ENCODE measurements around the gene EFNA5.

EFNA5 gene

GRCh38 chr5:107331882-107332281 lies 338.9 kb downstream of the EFNA5 start:
- H3K27ac ChIP-seq: no peak overlapping the region
- TF ChIP-seq CTCF (conservative IDR thresholded peaks at IDR 0.05; ENCODE audit: low read depth, low read length): no peak
- H3K4me3 ChIP-seq (IDR thresholded peaks at IDR 0.05; ENCODE audit: insufficient read depth, low read depth, low read length): no peak overlapping the region
- no peaks in the 10 kb centered on the region for H3K4me1 ChIP-seq (ENCODE audit: low read depth, poor library complexity, severe bottlenecking)
- no peak overlapping the region for H3K9ac ChIP-seq
- H3K27me3 ChIP-seq (ENCODE audit: insufficient read depth, low read depth): no peaks in the 10 kb centered on the region
- H4K20me1 ChIP-seq (ENCODE audit: insufficient read depth): no peaks in the 10 kb centered on the region
- no peak overlapping the region for H3K4me2 ChIP-seq
- no peaks in the 10 kb centered on the region for H3K36me3 ChIP-seq (ENCODE audit: insufficient read depth)
- H3K79me2 ChIP-seq (ENCODE audit: insufficient read depth, low read depth): no peaks in the 10 kb centered on the region
- H2AFZ ChIP-seq (ENCODE audit: low read depth): no peak overlapping the region

- Histone ChIP-seq H3K27me3 (ENCODE audit: insufficient read depth, low read depth) (no peaks in the 10 kb centered on the region), H3K9ac (no peak overlapping the region), H2AFZ (ENCODE audit: low read depth) (no peak overlapping the region), H3K4me1 (ENCODE audit: low read depth, poor library complexity, severe bottlenecking) (no peaks in the 10 kb centered on the region), H3K36me3 (ENCODE audit: insufficient read depth) (no peaks in the 10 kb centered on the region), H3K79me2 (ENCODE audit: insufficient read depth, low read depth) (no peaks in the 10 kb centered on the region), H3K4me2 (no peak overlapping the region), H4K20me1 (ENCODE audit: insufficient read depth) (no peaks in the 10 kb centered on the region), H3K4me3 (IDR thresholded peaks at IDR 0.05; ENCODE audit: insufficient read depth, low read depth, low read length) (no peak overlapping the region), H3K27ac (no peak overlapping the region)
- no peak for TF ChIP-seq CTCF (conservative IDR thresholded peaks at IDR 0.05; ENCODE audit: low read depth, low read length)
Measured at GRCh38 chr5:107331312-107331711, 339.4 kb downstream of the EFNA5 start.

- Histone ChIP-seq H3K27me3 (ENCODE audit: insufficient read depth, low read depth) (no peaks in the 10 kb centered on the region), H2AFZ (ENCODE audit: low read depth) (no peak overlapping the region), H3K79me2 (ENCODE audit: insufficient read depth, low read depth) (no peaks in the 10 kb centered on the region), H3K9ac (no peak overlapping the region), H3K4me2 (no peak overlapping the region), H3K27ac (no peak overlapping the region), H3K4me3 (IDR thresholded peaks at IDR 0.05; ENCODE audit: insufficient read depth, low read depth, low read length) (no peak overlapping the region), H4K20me1 (ENCODE audit: insufficient read depth) (no peaks in the 10 kb centered on the region), H3K4me1 (ENCODE audit: low read depth, poor library complexity, severe bottlenecking) (no peaks in the 10 kb centered on the region), H3K36me3 (ENCODE audit: insufficient read depth) (no peaks in the 10 kb centered on the region)
- no peak for TF ChIP-seq CTCF (conservative IDR thresholded peaks at IDR 0.05; ENCODE audit: low read depth, low read length)
Measured at GRCh38 chr5:107330903-107331302, 339.8 kb downstream of the EFNA5 start.

GRCh38 chr5:107329850-107330249 lies 340.9 kb downstream of the EFNA5 start:
- no peak for TF ChIP-seq CTCF (conservative IDR thresholded peaks at IDR 0.05; ENCODE audit: low read depth, low read length)
- no peaks in the 10 kb centered on the region for H3K79me2 ChIP-seq (ENCODE audit: insufficient read depth, low read depth)
- H2AFZ ChIP-seq (ENCODE audit: low read depth): no peak overlapping the region
- no peak overlapping the region for H3K27ac ChIP-seq
- no peak overlapping the region for H3K4me3 ChIP-seq (IDR thresholded peaks at IDR 0.05; ENCODE audit: insufficient read depth, low read depth, low read length)
- no peak overlapping the region for H3K9ac ChIP-seq
- H4K20me1 ChIP-seq (ENCODE audit: insufficient read depth): no peaks in the 10 kb centered on the region
- H3K36me3 ChIP-seq (ENCODE audit: insufficient read depth): no peaks in the 10 kb centered on the region
- H3K4me1 ChIP-seq (ENCODE audit: low read depth, poor library complexity, severe bottlenecking): no peaks in the 10 kb centered on the region
- no peak overlapping the region for H3K4me2 ChIP-seq
- H3K27me3 ChIP-seq (ENCODE audit: insufficient read depth, low read depth): no peaks in the 10 kb centered on the region
